OCI-LY3 (cell line): ENCODE data around the gene TSNAXIP1.
A peak's percentile ranks its signal among the peaks of the same experiment; 100 is the strongest.

ENCODE experiments used
- H2AFZ ChIP-seq: fragments of 200-600, 300-600 bp; shearing (Covaris generic); 2 replicates; pipeline ENCODE4 v1.6.0; 2014; ENCODE audit warnings: antibody characterized with exemption, low read depth, low read length
- H3K27ac ChIP-seq: fragments of 200-600, 300-600 bp; sonication (generic); 2 replicates; pipeline ENCODE4 v1.5.1; 2014; ENCODE audit warnings: mild to moderate bottlenecking, low read length, moderate library complexity, mixed read lengths
- H3K27me3 ChIP-seq: fragments of 200-600, 300-600 bp; sonication (generic); 2 replicates; pipeline ENCODE4 v1.6.1; 2014; ENCODE audit warnings: low read depth, low read length, mixed read lengths
- H3K36me3 ChIP-seq: fragments of 200-600, 300-600 bp; sonication (generic); replicated peaks from 2 replicates; pipeline ENCODE3; 2014; ENCODE audit warnings: low read depth, low read length, mixed read lengths
- H3K4me1 ChIP-seq: fragments of 300-600, 200-600 bp; sonication (generic); 2 replicates; pipeline ENCODE4 v1.6.1; 2014; ENCODE audit warnings: low read length, mixed read lengths
- H3K4me2 ChIP-seq: fragments of 200-600, 300-600 bp; sonication (generic); 2 replicates; pipeline ENCODE4 v1.6.1; 2014; ENCODE audit warnings: low read length, mixed read lengths
- H3K4me3 ChIP-seq: fragments of 300-600, 200-600 bp; sonication (generic); 2 replicates; pipeline ENCODE4 v1.5.1; 2014; ENCODE audit warnings: antibody characterized with exemption, mild to moderate bottlenecking, low read length, moderate library complexity
- H3K79me2 ChIP-seq: fragments of 300-600, 200-600 bp; shearing (Covaris generic); 2 replicates; pipeline ENCODE4 v1.6.1; 2014; ENCODE audit warnings: mild to moderate bottlenecking, low read length, mixed read lengths
- H3K9ac ChIP-seq: fragments of 300-600, 200-600 bp; shearing (Covaris generic); 2 replicates; pipeline ENCODE4 v1.6.0; 2014; ENCODE audit warnings: mild to moderate bottlenecking, low read length, moderate library complexity
- H3K9me3 ChIP-seq: fragments of 200-600, 300-600 bp; shearing (Covaris generic); 2 replicates; pipeline ENCODE4 v1.6.1; 2014; ENCODE audit warnings: low read length, mixed read lengths; ENCODE audit not compliant: insufficient read depth
- H4K20me1 ChIP-seq: fragments of 200-600, 300-600 bp; sonication (generic); 2 replicates; pipeline ENCODE4 v1.6.1; 2016; ENCODE audit warnings: low read length, mixed read lengths; ENCODE audit not compliant: insufficient read depth
- CTCF ChIP-seq: fragments of 200-600, 300-600 bp; sonication (generic); IDR thresholded peaks from 2 replicates; pipeline ENCODE4 v1.5.1; 2014; ENCODE audit warnings: antibody characterized with exemption, low read length, low read depth
- EZH2phosphoT487 ChIP-seq: fragments of 200-600 bp; shearing (Covaris generic); IDR thresholded peaks from 2 replicates; pipeline ENCODE4 v1.6.1; 2018; ENCODE audit warnings: antibody characterized with exemption, mixed run types, low read depth

Gene TSNAXIP1

DNA sequence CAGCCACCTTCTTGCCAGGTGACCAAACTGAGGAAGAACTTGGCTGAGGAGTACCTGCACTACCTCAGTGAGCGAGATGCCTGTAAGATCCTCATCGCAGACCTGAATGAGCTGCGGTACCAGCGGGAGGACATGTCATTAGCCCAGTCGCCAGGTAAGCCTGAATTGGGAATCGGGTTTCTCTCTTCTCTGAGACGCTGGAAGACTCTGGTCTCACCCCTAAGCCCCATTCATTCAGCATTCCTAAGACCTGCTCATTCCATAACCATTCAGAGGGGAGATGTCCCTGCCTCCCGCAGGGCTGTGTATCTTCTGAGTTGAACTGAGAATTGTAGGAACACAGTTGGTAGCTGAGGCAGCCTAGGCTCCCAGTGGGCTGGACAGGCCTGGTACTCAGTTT is 18.4 kb downstream of the TSNAXIP1 start:
- no peaks in the 10 kb centered on the region for H3K9me3 ChIP-seq
- H3K4me1 ChIP-seq: no peaks in the 10 kb centered on the region
- no peak overlapping the region for H3K4me2 ChIP-seq
- no peak for TF ChIP-seq CTCF
- TF ChIP-seq EZH2phosphoT487: no peak
- H3K9ac ChIP-seq: no peak overlapping the region
- no peak overlapping the region for H3K4me3 ChIP-seq
- no peak overlapping the region for H2AFZ ChIP-seq
- H3K36me3 ChIP-seq: no peaks in the 10 kb centered on the region
- H4K20me1 ChIP-seq: no peaks in the 10 kb centered on the region
- no peak overlapping the region for H3K27ac ChIP-seq
- H3K79me2 ChIP-seq: no peaks in the 10 kb centered on the region
- no peaks in the 10 kb centered on the region for H3K27me3 ChIP-seq

DNA sequence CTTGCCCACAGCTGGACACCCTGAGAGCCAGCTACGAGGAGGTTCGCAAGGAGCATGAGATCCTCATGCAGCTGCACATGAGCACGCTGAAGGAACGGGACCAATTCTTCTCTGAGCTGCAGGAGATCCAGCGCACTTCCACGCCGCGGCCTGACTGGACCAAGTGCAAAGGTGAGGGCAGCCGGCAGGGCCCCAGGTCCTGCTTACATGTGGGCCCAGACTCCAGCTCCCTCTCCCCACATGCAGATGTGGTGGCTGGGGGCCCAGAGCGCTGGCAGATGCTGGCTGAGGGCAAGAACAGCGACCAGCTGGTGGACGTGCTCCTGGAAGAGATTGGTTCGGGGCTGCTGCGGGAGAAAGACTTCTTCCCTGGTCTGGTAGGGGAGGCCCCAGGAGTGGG is 19.2 kb downstream of the TSNAXIP1 start:
- no peak overlapping the region for H3K27ac ChIP-seq
- no peaks in the 10 kb centered on the region for H3K4me1 ChIP-seq
- TF ChIP-seq EZH2phosphoT487 (no peak), CTCF (no peak)
- no peaks in the 10 kb centered on the region for H4K20me1 ChIP-seq
- H3K4me3 ChIP-seq: no peak overlapping the region
- H3K79me2 ChIP-seq: no peaks in the 10 kb centered on the region
- no peak overlapping the region for H3K9ac ChIP-seq
- H3K9me3 ChIP-seq: no peaks in the 10 kb centered on the region
- no peak overlapping the region for H2AFZ ChIP-seq
- no peaks in the 10 kb centered on the region for H3K27me3 ChIP-seq
- H3K36me3 ChIP-seq: no peaks in the 10 kb centered on the region
- H3K4me2 ChIP-seq: no peak overlapping the region

DNA sequence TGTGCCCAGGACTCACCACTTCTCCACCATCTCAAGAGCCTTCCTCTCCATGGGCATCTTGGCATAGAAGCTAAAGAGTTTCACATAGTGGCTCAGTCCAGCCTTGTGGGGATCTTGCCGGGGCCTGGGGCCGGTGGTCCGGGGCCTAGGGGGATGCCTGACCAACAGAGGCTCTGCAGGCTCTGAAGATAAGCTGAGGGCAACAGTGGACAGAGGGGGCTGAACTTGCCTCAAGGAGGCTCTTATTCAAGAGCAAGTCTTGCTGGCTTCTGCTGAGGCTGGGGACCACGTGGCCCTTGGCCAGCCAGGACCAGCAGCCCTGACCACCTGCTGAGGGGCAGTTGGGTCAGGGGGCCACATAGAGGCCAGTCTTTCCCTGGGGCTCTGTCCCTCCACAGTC is 22.0 kb downstream of the TSNAXIP1 start:
- Histone ChIP-seq H3K27ac (no peak overlapping the region), H3K4me1 (peaks cover 4% of the 10 kb centered on the region), H4K20me1 (no peaks in the 10 kb centered on the region), H3K9ac (no peak overlapping the region), H3K79me2 (peaks cover 4% of the 10 kb centered on the region; the same call in 1 of the 2 replicates), H2AFZ (no peak overlapping the region), H3K9me3 (no peaks in the 10 kb centered on the region), H3K4me2 (no peak overlapping the region), H3K4me3 (no peak overlapping the region), H3K27me3 (no peaks in the 10 kb centered on the region), H3K36me3 (no peaks in the 10 kb centered on the region)
- TF ChIP-seq EZH2phosphoT487 (no peak), CTCF (no peak)

- Histone ChIP-seq H3K36me3 (no peaks in the 10 kb centered on the region), H3K79me2 (peaks cover 4% of the 10 kb centered on the region; the same call in 1 of the 2 replicates), H3K9me3 (no peaks in the 10 kb centered on the region), H3K27me3 (no peaks in the 10 kb centered on the region), H3K4me1 (peaks cover 8% of the 10 kb centered on the region), H3K27ac (no peak overlapping the region), H2AFZ (peak overlapping the region; percentile 99), H3K4me3 (peak overlapping the region; percentile 89), H4K20me1 (no peaks in the 10 kb centered on the region), H3K9ac (peak overlapping the region; percentile 76), H3K4me2 (peak overlapping the region; percentile 98)
- TF ChIP-seq CTCF (no peak), EZH2phosphoT487 (no peak)
Measured at GRCh38 chr16:67833030-67833414, 26.3 kb downstream of the TSNAXIP1 start.
